DND-41 (cell line): ENCODE data around the gene STON2.

Source experiments
- EZH2 ChIP-seq: IDR thresholded peaks from 3 replicates; pipeline ENCODE4 v1.6.1; 2012; ENCODE audit warnings: borderline replicate concordance, low read depth, mild to moderate bottlenecking, moderate library complexity, low read length, inconsistent platforms; ENCODE audit not compliant: severe bottlenecking
- TF ChIP-seq, protein P1 (sequence below): IDR thresholded peaks from 2 replicates; pipeline ENCODE4 v1.5.1; 2012; ENCODE audit warnings: borderline replicate concordance, low read length, moderate library complexity, mild to moderate bottlenecking; ENCODE audit not compliant: poor library complexity, severe bottlenecking; ENCODE audit errors: extremely low read depth

DNA sequence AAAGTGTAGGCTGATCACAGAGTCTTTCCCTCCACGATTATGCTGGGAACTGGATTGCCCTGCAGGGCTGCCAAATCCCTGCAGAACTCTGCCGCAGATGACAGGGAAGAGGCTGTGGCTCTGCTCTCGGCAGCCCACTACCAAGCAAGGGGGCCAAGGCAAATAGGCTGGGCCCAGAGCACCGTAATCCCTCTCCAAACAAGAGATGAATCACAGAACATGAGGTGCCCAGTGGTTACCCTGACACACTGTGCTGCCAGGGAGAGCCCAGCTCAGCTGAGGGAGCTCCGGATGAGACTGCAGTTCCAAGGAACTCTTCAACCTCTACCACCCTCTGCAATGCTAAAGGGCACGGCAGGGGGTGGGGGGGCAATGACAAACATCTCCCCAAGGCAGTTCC, 33.9 kb downstream of the STON2 start:
- TF ChIP-seq, protein P1, sequence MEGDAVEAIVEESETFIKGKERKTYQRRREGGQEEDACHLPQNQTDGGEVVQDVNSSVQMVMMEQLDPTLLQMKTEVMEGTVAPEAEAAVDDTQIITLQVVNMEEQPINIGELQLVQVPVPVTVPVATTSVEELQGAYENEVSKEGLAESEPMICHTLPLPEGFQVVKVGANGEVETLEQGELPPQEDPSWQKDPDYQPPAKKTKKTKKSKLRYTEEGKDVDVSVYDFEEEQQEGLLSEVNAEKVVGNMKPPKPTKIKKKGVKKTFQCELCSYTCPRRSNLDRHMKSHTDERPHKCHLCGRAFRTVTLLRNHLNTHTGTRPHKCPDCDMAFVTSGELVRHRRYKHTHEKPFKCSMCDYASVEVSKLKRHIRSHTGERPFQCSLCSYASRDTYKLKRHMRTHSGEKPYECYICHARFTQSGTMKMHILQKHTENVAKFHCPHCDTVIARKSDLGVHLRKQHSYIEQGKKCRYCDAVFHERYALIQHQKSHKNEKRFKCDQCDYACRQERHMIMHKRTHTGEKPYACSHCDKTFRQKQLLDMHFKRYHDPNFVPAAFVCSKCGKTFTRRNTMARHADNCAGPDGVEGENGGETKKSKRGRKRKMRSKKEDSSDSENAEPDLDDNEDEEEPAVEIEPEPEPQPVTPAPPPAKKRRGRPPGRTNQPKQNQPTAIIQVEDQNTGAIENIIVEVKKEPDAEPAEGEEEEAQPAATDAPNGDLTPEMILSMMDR: no peak
- TF ChIP-seq EZH2: no peak
